GM12878 (cell line): ENCODE data around the gene LASP1NB.

Experiments used
- CEBPB ChIP-seq, 2 experiments: fragments of 150-350 bp in 1 of 2; IDR thresholded peaks; 2 replicates each; pipeline ENCODE4 v1.6.1; 2012 to 2014; ENCODE audit warnings: low read depth in 2 of 2, low read length in 2 of 2, borderline replicate concordance in 1 of 2, inconsistent platforms in 1 of 2
- CTCF ChIP-seq, 3 experiments: IDR thresholded peaks in 2 of 3; conservative IDR thresholded peaks in 1 of 3; 2 replicates each; pipeline ENCODE4 v1.5.1; 2011; ENCODE audit warnings: low read depth in 3 of 3, low read length in 3 of 3, mild to moderate bottlenecking in 3 of 3, control low read depth in 2 of 3, moderate library complexity in 2 of 3, inconsistent platforms in 1 of 3, mixed read lengths in 1 of 3; ENCODE audit not compliant: control insufficient read depth in 2 of 3, insufficient read depth in 1 of 3; ENCODE audit errors: extremely low read depth in 1 of 3
- EP300 ChIP-seq, 2 experiments: fragments of 150-350 bp in 1 of 2; IDR thresholded peaks; 2 replicates each; pipeline ENCODE4 v1.6.1; 2011 to 2012; ENCODE audit warnings: low read depth in 2 of 2, low read length in 2 of 2, borderline replicate concordance in 1 of 2, improper control_type of control experiment in 1 of 2, inconsistent platforms in 1 of 2; ENCODE audit not compliant: control insufficient read depth in 1 of 2
- MXI1 ChIP-seq: fragments of 150-350 bp; IDR thresholded peaks from 2 replicates; pipeline ENCODE4 v1.6.1; 2011; ENCODE audit warnings: low read depth, mild to moderate bottlenecking, inconsistent platforms, low read length, improper control_type of control experiment
- PKNOX1 ChIP-seq: fragments of 450-650 bp; IDR thresholded peaks from 2 replicates; pipeline ENCODE4 v1.6.1; 2016; ENCODE audit warnings: mild to moderate bottlenecking
- SIN3A ChIP-seq: IDR thresholded peaks from 2 replicates; pipeline ENCODE4 v1.6.1; 2012; ENCODE audit warnings: low read depth, low read length, improper control_type of control experiment
- TAF1 ChIP-seq: IDR thresholded peaks from 2 replicates; pipeline ENCODE4 v1.6.1; 2011; ENCODE audit warnings: mild to moderate bottlenecking, low read depth, low read length, borderline replicate concordance
- ZZZ3 ChIP-seq: IDR thresholded peaks from 2 replicates; pipeline ENCODE4 v1.6.1; 2011; ENCODE audit warnings: low read depth; ENCODE audit not compliant: control insufficient read depth, insufficient read length
- TF ChIP-seq, protein P1 (sequence below): IDR thresholded peaks from 2 replicates; pipeline ENCODE4 v1.6.1; 2012; ENCODE audit warnings: mild to moderate bottlenecking, low read depth, low read length

- TF ChIP-seq SIN3A (no peak), MXI1 (no peak), ZZZ3 (no peak), CTCF (IDR thresholded peaks at IDR 0.05 in 2 of 3, conservative IDR thresholded peaks at IDR 0.05 in 1 of 3; ENCODE audit: control insufficient read depth in 2 of 3, extremely low read depth in 1 of 3, insufficient read depth in 1 of 3, low read depth in 3 of 3, low read length in 3 of 3) (no peak), PKNOX1 (no peak), EP300 (IDR thresholded peaks at IDR 0.05; ENCODE audit: borderline replicate concordance in 1 of 2, control insufficient read depth in 1 of 2, low read depth in 2 of 2, low read length in 2 of 2) (no peak), TAF1 (no peak), CEBPB (IDR thresholded peaks at IDR 0.05; ENCODE audit: borderline replicate concordance in 1 of 2, low read depth in 2 of 2, low read length in 2 of 2) (no peak)
- TF ChIP-seq, protein P1, sequence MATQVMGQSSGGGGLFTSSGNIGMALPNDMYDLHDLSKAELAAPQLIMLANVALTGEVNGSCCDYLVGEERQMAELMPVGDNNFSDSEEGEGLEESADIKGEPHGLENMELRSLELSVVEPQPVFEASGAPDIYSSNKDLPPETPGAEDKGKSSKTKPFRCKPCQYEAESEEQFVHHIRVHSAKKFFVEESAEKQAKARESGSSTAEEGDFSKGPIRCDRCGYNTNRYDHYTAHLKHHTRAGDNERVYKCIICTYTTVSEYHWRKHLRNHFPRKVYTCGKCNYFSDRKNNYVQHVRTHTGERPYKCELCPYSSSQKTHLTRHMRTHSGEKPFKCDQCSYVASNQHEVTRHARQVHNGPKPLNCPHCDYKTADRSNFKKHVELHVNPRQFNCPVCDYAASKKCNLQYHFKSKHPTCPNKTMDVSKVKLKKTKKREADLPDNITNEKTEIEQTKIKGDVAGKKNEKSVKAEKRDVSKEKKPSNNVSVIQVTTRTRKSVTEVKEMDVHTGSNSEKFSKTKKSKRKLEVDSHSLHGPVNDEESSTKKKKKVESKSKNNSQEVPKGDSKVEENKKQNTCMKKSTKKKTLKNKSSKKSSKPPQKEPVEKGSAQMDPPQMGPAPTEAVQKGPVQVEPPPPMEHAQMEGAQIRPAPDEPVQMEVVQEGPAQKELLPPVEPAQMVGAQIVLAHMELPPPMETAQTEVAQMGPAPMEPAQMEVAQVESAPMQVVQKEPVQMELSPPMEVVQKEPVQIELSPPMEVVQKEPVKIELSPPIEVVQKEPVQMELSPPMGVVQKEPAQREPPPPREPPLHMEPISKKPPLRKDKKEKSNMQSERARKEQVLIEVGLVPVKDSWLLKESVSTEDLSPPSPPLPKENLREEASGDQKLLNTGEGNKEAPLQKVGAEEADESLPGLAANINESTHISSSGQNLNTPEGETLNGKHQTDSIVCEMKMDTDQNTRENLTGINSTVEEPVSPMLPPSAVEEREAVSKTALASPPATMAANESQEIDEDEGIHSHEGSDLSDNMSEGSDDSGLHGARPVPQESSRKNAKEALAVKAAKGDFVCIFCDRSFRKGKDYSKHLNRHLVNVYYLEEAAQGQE: no peak
Measured at GRCh38 chr17:38910325-38910724, 15.1 kb upstream of the LASP1NB start.
